HG03060 (cell line): ENCODE results near the gene SSC4D.
"Not testable (repeated sequence)": the region's sequence is repeated elsewhere in the genome, so short reads cannot be mapped to it uniquely, and the experiment has no call there.

Source experiments
- ATAC-seq: cut with Tn5 transposase; IDR thresholded peaks from one replicate; pipeline ENCODE4 v1.9.1; 2021; ENCODE audit warnings: low read depth, moderate number of reproducible peaks; ENCODE audit not compliant: unreplicated experiment

Gene SSC4D

DNA sequence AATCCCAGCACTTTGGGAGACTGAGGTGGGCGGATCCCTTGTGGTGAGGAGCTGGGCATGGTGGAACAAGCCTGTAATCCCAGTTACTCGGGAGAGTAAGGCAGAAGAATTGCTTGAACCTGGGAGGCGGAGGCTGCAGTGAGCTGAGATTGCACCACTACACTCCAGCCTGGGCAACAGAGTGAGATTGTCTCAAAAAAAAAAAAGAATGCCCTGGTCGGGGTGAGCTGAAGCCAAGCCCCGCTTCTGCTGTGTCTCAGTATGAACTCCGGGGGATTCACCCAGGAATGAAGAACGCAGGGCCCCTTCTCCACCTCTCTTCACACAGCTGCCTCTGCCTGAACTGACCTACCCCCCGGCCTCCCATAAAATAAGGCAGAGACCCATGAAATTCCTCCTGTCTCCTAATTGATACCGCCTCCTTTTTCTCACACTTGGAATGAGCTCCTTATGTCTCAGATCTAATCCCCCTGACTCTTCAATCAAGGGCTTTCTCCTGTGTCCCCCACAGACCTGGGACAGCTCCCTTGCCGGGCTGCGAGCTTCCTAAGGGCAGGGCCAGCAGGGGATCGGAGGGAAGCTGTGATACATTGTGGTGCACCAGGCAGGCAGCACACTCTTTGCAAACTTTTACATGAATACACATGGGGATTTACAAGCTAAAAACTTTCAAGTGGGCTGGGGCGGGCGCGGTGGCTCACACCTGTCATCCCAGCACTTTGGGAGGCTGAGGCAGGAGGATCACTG is 14.3 kb upstream of the SSC4D start:
- ATAC-seq = no peak

DNA sequence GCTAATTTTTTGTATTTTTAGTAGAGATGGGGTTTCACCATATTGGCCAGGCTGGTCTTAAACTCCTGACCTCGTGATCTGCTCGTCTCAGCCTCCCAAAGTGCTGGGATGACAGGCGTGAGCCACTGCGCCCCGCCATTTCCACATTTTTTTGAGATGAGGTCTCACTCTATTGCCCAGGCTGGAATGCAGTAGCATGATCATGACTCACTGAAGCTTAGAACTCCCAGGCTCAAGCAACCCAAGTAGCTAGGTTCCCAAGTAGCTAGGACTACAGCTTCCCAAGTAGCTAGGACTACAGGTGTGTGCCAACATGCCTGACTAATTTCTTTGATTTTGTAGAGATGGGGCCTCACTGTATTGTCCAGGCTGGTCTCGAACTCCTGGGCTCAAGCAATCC is 11.6 kb upstream of the SSC4D start:
- not testable (repeated sequence) for ATAC-seq

DNA sequence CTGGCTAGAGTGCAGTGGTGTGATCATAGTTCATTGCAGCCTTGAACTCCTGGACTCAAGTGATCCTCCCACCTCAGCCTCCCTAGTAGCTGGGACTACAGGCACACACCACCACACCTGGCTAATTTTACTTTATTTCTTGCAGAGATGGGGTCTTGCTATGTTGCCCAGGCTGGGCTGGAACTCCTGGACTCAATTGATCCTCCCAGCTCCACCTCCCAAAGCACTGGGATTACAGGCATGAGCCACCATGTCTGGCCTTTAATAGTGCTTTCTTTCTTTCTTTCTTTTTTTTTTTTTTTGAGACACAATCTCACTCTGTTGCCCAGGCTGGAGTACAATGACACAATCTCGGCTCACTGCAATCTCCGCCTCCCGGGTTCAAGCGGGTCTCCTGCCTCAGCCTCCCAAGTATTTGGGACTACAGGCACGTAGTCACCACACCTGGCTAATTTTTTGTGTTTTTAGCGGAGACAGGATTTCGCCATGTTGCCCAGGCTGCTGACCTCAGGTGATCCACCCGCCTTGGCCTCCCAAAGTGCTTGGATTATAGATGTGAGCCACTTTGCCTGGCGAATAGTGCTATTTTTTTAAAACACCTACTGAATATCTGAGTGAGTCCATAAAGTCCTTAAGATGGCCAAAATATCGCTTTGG is 8.3 kb upstream of the SSC4D start:
- not testable (repeated sequence) for ATAC-seq

DNA sequence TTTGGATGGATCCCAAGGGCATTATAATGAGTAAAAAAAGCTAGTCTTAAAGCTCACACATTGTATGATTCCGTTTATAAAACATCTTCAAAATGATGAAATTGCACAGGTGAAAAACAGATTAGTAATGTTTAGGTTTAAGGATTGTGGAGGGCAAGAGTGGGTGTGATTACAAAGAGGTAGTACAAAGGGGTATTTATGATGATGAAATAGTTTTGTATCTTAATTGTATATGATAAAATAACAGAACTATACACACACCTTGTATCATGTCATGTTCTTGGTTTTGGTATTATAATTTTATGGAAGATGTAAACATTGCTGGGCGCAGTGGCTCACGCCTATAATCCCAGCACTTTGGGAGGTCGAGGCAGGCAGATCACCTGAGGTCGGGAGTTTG is 2.8 kb upstream of the SSC4D start:
- no peak for ATAC-seq

DNA sequence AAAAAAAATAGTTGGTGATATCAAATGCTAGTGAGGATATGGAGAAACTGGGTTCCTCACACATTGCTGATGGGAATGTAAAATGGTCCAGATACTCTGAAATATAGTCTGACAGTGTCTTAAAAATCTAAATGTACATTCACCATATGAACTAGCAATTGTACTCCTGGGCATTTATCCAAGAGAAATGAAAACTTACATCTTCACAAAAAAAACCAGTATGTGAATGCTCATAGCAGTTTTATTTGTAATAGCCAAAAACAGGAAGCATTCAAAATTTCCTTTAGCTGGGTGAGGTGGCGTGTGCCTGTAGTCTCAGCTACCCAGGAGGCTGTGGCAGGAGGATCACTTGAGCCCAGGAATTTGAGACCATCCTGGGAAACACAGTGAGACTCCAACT is 2.1 kb upstream of the SSC4D start:
- ATAC-seq = no peak

DNA sequence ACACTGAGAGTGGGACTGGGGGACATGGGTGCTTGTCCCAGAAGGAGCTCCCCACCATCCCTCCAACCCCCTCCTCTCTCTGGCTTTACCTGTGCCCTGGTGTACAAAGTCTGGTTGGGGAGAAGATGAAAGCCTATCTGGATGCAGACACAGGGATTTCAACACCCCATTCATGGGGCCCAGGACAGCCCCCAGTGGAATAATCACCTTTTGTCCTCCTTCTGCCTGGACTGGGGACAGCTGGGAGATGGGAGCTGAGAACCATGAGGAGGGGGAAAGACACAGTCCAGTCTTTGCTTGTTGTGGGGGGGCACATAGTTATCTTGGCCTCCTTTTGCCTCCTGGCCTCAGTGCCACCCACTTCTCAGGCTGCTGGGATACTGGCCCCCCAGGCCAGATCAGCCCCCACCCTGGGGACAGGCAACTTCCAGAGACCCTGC is 1.4 kb downstream of the SSC4D start:
- no peak for ATAC-seq

DNA sequence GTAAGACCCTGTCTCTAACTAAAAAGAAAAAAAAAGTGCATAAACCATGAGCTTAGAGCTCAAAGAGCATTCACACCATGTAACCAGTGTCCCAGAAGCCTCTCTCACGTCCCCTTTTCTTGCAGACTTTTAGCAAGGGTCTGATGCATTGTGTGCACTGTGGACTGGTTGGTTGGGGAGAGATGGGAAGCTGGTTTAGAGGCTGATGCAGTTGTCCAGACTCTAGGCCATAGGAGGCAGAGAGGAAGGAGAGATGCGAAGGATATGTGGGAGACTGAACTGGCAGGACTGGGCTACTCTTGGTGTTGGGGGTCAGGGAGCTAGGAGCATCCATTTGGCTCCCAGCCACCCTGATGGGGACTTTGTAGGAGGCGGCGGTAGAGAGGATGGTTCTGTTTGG is 1.8 kb downstream of the SSC4D start:
- no peak for ATAC-seq

DNA sequence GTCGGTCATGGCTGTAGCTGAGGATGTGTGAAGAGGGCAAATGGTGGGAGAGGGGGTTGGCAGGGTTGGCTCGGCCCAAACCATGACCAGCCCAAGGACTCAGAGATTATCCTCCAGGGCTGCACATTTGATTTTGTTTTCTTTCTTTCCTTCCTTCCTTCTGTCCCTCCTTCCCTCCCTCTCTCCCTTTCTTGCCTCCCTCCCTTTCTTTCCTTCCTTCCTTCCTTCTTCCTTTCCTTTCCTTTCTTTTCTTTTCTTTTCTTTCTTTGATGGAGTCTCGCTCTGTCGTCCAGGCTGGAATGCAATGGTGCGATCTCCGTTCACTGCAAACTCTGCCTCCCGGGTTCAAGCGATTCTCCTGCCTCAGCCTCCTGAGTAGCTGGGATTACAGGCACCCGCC is 3.8 kb downstream of the SSC4D start:
- ATAC-seq = no peak

DNA sequence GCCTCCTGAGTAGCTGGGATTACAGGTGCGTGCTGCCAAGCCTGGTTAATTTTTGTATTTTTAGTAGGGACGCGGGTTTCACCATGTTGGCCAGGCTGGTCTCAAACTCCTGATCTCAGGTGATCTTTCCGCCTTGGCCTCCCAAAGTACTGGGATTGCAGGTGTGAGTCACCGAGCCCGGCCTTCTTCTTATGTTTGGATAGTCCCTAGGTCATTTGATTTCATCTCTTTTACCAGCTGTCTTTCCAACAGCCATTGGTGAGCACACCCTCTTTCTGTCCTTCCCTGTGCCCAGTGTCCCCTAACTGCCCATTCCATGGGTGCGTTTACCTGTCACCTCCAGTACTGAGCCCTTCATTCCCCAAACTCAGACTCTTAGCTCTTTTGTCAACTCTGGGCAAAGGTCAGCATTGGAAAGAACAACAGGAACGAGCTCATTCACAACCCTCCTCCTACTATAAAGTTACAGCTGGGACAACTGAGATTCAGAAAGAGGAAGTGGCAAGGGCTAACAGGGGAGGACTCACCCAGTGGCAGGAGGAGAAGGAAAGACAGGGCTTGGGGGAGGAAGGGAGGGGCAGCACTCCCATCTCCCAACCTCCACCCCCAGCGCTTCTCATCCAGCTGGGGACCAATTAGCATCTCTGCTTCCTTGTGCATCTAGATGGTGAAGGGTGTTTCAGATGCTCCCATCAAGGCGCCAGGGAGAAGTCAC is 5.6 kb downstream of the SSC4D start:
- no peak for ATAC-seq

DNA sequence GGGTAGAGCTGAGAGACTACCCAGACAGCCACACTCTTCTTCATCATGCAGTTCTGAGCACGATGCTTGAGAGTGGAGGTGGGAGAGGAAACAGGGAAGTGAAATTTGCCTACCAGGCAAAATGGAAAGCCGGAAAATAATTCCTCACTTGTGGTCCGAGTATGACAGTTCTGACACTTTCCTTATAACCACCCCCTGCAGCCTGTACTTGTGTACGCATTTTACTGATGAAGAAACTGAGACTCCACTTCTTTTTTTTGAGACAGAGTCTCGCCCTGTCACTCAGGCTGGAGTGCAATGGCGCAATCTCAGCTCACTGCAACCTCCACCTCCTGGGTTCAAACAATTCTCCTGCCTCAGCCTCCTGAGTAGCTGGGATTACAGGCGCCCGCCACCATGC is 6.4 kb downstream of the SSC4D start:
- ATAC-seq = not testable (repeated sequence)

DNA sequence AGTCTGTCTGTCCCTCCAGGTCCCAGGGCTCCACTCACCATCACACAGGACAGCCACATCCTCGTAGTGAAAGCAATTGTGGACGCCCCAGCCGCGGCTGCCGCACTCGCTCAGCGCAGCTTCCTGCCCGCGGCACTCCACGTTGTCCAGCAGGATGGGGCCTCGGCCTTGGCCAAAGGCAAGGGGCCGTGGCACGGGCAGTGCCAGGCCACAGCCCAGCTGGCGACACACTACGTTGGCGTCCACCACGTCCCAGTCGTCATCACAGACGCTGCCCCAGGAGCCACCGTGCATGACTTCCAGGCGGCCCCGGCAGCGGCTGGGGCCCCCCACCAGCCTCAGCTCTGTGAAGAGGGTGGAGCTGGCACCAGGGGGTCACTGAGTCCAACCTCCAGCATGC is 9.2 kb downstream of the SSC4D start:
- no peak for ATAC-seq

DNA sequence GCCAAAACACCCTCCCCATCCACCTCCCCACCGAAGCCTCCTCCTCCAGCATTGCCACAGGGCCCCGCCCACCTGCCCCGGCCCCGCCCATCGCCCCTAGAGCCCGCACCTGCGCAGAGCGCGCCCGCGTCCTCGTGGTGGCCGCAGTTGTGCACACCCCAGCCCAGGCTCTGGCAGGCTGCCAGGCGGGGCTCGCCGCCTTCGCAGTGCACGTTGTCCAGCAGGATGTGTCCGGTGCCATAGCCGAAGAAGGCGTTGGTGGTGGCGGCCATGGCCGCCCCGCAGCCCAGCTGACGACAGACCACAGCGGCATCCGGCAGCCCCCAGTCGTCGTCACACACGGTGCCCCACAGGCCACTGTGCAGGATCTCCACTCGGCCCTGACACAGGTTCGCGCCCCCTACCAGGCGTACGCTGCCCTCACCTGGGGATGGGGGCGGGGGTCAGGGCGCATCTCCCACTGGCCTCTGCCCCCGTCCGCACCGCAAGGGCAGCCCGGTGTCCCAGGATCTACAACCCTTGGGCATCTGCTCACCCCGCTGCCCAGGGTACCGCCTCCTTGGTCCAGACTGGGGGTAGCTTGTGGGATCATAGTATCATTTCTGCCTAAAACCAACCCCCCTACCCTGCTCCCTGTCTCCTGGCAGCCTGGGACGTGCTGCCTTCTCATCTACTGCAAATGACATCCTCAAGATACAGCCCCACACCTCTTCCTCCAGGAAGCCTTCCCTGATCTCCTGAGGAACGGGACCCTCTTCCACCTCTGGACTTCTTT is 11.9 kb downstream of the SSC4D start:
- no peak for ATAC-seq

DNA sequence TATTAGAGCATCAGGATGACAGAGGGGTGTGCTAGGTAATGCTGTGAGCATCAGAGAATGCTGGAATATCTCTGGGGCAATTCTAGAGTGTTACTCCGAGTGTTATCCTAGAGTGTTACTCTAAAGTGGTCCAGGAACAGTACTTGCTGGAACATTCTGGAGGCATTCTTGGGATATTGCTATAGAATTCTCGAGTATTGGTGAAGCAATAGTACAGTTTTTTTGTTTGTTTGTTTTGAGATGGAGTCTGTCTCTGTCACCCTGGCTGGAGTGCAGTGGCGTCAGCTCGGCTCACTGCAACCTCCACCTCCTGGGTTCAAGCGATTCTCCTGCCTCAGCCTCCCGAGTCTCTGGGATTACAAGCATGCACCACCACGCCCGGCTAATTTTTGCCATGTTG is 12.6 kb downstream of the SSC4D start:
- ATAC-seq = no peak

DNA sequence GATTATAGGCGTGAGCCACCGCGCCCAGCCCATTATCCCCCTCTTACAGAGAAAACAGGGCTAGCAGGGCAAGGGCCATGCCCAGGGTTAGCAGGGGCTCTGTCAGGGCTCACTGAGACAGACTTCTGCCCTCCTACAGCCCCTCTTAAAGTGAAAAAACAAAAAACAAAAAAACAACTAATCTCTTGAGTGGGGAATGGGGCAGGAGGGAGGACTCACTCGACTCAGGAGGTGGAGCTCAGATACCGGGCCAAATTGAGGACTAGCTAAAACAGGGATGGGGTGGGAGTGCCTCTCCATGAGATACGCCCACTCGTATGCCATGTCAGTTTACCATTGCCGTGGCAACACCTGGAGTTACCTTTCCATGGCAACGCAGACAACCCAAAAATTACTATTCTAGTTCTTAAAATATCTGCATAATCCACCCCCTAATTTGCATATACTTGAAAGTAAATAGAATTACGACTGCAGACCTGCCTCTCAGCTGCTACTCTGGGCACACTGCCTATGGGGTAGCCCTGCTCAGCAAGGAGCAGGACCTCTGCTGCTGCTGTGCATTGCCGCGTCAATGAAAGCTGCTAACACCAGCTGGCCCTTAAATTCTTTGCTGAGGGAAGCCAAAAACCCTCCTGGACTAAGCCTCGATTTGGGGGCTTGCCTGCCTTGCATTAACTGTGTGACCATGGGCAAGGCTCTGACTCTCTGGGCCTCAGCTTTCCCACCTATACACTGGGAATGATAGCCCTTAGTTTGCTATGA is 13.4 kb downstream of the SSC4D start:
- no peak for ATAC-seq

DNA sequence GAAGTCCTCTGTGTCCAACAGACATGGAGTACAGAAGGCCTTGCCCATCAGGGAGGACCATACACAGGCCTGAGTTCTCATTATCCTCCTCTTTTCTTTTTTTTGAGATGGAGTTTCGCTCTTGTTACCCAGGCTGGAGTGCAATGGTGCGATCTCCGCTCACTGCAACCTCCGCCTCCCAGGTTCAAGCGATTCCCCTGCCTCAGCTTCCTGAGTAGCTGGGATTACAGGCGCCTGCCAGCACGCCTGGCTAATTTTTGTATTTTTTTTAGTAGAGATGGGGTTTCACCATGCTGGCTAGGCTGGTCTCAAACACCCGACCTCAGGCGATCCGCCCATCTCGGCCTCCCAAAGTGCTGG is 13.9 kb downstream of the SSC4D start:
- ATAC-seq = not testable (repeated sequence)

DNA sequence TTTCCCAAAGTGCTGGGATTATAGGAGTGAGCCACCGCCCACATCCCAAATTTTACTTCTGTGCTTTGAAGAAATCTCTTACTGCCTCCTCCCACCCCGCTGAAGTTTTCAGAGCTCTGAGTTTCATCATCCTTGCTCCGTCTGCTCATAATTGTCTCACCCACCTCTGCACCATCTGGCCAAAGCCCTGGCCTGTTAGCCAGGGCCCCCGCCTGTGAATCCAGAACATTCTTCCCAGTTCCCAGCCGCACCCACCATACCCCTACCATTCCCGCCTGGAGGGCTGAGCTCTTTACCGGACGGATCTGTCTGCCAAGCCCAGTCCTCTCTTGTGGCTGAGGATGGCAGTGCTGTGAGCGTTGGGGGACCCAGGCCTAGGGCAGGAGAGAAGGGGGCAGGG is 14.5 kb downstream of the SSC4D start:
- no peak for ATAC-seq

DNA sequence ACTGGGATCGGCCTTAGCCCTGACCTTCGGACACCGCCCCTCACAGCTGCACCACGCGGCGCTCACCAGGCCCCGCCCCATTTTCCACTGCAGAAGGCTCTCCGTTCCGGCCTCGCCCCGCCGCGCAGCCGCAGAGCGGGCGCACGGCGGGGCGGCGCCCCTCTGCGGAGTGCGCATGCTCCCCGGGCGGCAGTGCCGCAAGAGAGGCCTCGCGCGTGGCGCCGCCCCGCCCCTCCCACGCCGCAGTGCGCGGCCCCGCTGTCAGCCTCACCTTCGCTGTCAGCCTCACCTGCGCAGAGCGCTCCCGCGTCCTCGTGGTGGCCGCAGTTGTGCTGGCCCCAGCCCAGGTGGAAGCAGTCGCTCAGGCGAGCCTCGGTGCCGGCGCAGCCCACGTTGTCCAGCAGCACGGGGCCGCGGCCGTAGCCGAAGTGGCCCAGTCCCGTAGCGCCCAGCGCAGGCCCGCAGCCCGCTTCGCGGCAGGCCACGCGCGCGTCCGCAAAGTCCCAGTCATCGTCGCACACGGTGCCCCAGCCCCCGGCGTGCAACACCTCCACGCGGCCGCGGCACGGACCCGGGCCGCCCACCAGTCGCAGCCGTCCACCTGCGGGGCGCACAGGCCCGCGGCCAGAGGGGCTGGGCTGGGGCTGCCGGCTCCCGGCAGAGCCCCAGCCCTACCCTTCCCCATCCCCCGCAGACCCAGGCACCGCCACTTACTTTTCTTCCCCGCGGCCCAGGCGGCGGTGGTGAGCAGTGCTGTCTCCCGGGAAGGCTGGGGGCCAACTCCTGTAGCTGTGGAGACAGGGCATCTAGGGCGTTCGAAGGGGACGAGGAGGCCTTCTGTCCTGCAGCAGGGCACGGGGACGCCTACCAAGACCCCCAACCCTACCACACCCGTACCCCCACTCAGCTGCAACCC is 16.1 kb downstream of the SSC4D start:
- peak; percentile 71 for ATAC-seq

DNA sequence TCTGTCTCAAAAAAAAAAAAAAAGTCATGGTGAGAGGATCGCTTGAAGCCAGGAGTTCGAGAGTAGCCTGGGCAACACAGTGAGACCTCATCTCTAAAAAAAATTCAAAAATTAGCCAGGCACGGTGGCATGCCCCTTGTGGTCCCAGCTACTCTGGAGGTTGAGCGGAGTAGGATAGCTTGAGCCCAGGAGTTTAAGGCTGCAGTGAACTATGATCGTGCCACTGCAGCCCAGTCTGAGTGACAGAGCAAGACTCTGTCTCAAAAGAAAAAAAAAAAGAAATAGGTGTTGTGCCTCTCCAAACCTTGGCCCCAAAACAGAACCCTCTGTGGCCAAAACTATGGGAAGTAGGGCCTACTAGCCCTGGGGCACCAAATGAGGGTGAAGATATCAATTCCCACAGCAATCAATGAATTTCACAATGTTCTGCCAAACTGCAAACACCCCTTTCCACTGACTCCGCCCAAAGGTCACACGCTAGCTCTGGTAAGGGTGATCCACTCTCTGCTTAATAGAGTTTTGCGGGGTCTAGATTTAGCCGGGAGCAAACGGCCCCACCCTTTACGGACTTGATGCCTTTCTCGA is 16.9 kb downstream of the SSC4D start:
- ATAC-seq = no peak

DNA sequence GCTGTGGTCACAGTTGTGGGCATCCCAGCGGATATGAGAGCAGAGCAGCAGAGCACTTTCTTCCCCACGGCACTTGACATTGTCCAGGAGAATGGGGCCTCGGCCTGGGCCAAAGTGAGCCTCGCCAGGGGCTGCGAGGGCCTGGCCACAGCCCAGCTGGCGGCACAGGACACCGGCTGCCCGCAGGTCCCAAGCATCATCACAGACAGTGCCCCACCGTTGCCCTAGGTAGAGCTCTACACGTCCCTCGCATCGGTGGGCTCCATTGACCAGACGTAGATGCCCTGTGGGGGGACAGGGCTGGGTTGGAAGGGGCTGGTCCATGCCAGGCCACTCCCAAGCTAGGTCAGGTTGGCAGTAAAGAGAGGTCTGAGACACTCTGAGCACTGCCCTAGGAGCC is 19.4 kb downstream of the SSC4D start:
- no peak for ATAC-seq
